ENCODE results near the gene ZNF14. TPM values are rescaled to one million over a fixed set of nuclear protein-coding genes. Genes with fewer than 3 reads are reported as not detected.

The ZNF14 gene
- total and polyA plus RNA-seq, 2 donors (not counting 3 experiments of a cell fraction or from before 2014, with no cell fraction given): 0.65 to 2.6 TPM

- Histone ChIP-seq H4K20me1 (replicated peaks; ENCODE audit: control insufficient read depth, extremely low read depth, insufficient read depth, low read length) (no peaks in the 10 kb centered on the region), H3K79me2 (ENCODE audit: control insufficient read depth, insufficient read depth, low read length) (peaks cover 22% of the 10 kb centered on the region), H3K27ac (ENCODE audit: insufficient read depth, low read depth, low read length) (peak within 1 kb of the TSS; percentile 77), H3K9me1 (replicated peaks; ENCODE audit: control insufficient read depth, extremely low read depth, insufficient read depth, low read length) (no peaks in the 10 kb centered on the region), H3K4me1 (ENCODE audit: control insufficient read depth, extremely low read depth, insufficient read depth, low read length) (peaks cover 9% of the 10 kb centered on the region), H3K4me3 (replicated peaks in 1 of 3; ENCODE audit: insufficient read depth in 1 of 3, low read depth in 1 of 3, low read length in 3 of 3) (peak within 1 kb of the TSS; percentile 3 to 57 (median 56)), H3K36me3 (ENCODE audit: control insufficient read depth in 2 of 2, extremely low read depth in 1 of 2, insufficient read depth in 2 of 2, low read length in 2 of 2) (peaks cover 2 to 5% of the 10 kb centered on the region in 2 experiments), H3K27me3 (ENCODE audit: control insufficient read depth in 2 of 2, insufficient read depth in 2 of 2, low read length in 2 of 2) (no peaks in the 10 kb centered on the region), H2AFZ (ENCODE audit: low read depth, low read length) (peak within 1 kb of the TSS; percentile 67), H3K9ac (replicated peaks; ENCODE audit: extremely low read depth, insufficient read depth, low read length) (peak within 1 kb of the TSS; percentile 84), H3K9me3 (replicated peaks; ENCODE audit: control insufficient read depth, insufficient read depth, low read length) (no peaks in the 10 kb centered on the region), H3K4me2 (ENCODE audit: insufficient read depth, low read length) (peak within 1 kb of the TSS; percentile 76)
- TF ChIP-seq GATA2 (IDR thresholded peaks at IDR 0.05; ENCODE audit: insufficient read depth, insufficient read length, low read depth, low read length): no peak
- TF ChIP-seq POLR2AphosphoS5 (IDR thresholded peaks at IDR 0.05; ENCODE audit: insufficient read depth, low read depth, low read length): peak; percentile 94
- TF ChIP-seq MAX (IDR thresholded peaks at IDR 0.05; ENCODE audit: insufficient read depth, insufficient read length): no peak
- TF ChIP-seq MYC (IDR thresholded peaks at IDR 0.05; ENCODE audit: low read depth, low read length): no peak
- peak in 1 of 2 donors; percentile 34 for TF ChIP-seq CTCF (IDR thresholded peaks at IDR 0.05; ENCODE audit: extremely low read depth in 1 of 2, insufficient read depth in 1 of 2, low read depth in 1 of 2, low read length in 2 of 2)
- TF ChIP-seq EZH2 (IDR thresholded peaks at IDR 0.05; ENCODE audit: borderline replicate concordance, low read depth, low read length, severe bottlenecking): no peak
- TF ChIP-seq JUN (IDR thresholded peaks at IDR 0.05; ENCODE audit: borderline replicate concordance, insufficient read depth, insufficient read length, low read depth): no peak
- peak; percentile 75 for TF ChIP-seq POLR2A (IDR thresholded peaks at IDR 0.05; ENCODE audit: low read depth, low read length)
- no peak for TF ChIP-seq FOS (IDR thresholded peaks at IDR 0.05; ENCODE audit: borderline replicate concordance, insufficient read depth, low read length)
- peak; percentile 97 for FAIRE-seq
- POLR2A ChIA-PET: interaction anchor here (0.7 to 1.0 kb wide), 2 partner anchors 158 to 305 kb away, joined by 3 to 5 read pairs; partner anchors contain the start of gene ZNF506
- peak; percentile 96 for DNase-seq (ENCODE audit: low read depth, low spot score)
- dilution Hi-C loops (cut with MboI; ENCODE audit: extremely low pct_ligation_motif_present, low sequenced_read_pairs) (no loop called here), intact Hi-C loops (cut with micrococcal nuclease) (loop anchor here (1.0 to 10.0 kb wide), 3 partner anchors 113 to 241 kb away; partner anchors contain the start of gene ZNF93)
- CTCF ChIA-PET: interaction anchor here (1.1 to 1.7 kb wide), 2 partner anchors 10 to 13 kb away, joined by 3 to 6 read pairs; no protein-coding TSS in a partner anchor
- no TSS peak for BruUV-seq (replicated peaks)
Measured at GRCh38 chr19:19663256-19664120, 69.4 kb downstream of the ZNF14 start, which contains the start of gene ATP13A1. ATP13A1 (minus strand) TSS chr19:19663676; CDS start chr19:19663666, 10 bp downstream.
